Hematopoietic multipotent progenitor cell treated with erythropoietin and hydrocortisone succinate and interleukin-3 and kit ligand, for 17 days (in vitro differentiated cells): ENCODE results near the gene GNAI3.

Experiments used
- DNase-seq: peaks from one replicate; pipeline ENCODE4 v3.0.0-alpha.2; 2015; ENCODE audit warnings: low spot score

Gene GNAI3

DNA sequence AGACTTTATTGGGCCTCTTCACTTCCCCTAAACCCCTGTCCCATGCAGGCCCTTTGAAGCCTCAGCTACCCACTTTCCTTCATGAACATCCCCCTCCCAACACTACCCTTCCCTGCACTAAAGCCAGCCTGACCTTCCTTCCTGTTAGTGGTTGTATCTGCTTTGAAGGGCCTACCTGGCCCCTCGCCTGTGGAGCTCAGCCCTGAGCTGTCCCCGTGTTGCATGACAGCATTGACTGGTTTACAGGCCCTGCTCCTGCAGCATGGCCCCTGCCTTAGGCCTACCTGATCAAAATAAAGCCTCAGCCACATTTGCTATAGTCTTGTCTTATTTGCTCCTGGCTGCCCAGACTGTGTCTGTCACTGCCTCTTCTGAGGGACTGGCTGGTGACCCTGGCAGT lies 113.0 kb downstream of the GNAI3 start:
- DNase-seq, result no peak

- peak; percentile 1 for DNase-seq
Measured at GRCh38 chr1:109664671-109665070, 116.3 kb downstream of the GNAI3 start.

DNA sequence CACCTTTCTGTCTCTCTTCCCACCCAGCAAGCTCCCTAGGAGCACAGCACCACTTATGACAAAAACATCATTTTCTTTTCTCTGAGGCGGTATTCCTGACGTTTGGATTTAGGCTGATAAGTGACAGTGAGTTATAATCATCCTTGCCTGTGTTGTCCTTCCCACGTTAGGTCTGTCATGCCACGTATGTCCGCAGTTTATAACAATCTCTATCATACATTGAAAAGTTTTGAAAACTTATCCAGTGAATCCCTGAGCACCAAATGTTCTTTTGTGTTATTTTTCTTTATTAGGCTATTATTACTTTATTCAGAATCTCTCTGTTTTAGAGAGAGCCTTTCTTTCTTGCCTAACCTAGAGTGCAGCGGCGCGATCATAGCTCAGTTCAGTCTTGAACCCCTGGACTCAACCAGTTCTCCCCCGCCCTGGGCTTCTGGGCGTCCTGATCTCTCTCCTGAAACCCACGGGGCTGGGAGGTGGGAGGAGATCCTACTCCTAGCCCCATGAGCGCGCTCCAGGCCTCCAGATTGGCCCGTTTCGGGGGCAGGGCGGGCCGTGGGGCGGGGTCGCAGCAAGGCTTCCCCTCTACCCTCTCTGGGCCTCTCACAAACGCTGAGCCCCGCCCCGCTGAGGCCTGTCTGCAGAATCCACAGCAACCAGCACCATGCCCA lies 119.2 kb downstream of the GNAI3 start, which contains the start of gene GSTM2:
TSS of gene GSTM2 (plus strand) at position 606 of the 671 bp plus-strand sequence. CDS start at position 665, 59 bp downstream.
- DNase-seq, result peak; percentile 2
